Stimulated activated CD4-positive, alpha-beta T cell treated with anti-CD3 and anti-CD28 coated beads, Interleukin-15, amount 100 ng/mL, for 1 hour (primary cell): Measurements from ENCODE around the gene DISC1.
A peak's percentile ranks its signal among the peaks of the same experiment; 100 is the strongest.

ENCODE experiments used
- DNase-seq, 2 donors: peaks; one replicate each; pipeline ENCODE4 v3.0.0-alpha.2; 2020; ENCODE audit warnings: low read depth in 1 of 2, low spot score in 1 of 2

Gene DISC1

GRCh38 chr1:231921646-231922345 lies 295.2 kb downstream of the DISC1 start:
- no peak for DNase-seq

- DNase-seq: no peak
Measured at GRCh38 chr1:231923491-231924041, 297.0 kb downstream of the DISC1 start.

- no peak for DNase-seq
Measured at GRCh38 chr1:231924180-231924579, 297.6 kb downstream of the DISC1 start.

GRCh38 chr1:231925864-231926263 lies 299.3 kb downstream of the DISC1 start:
- DNase-seq: no peak

DNA sequence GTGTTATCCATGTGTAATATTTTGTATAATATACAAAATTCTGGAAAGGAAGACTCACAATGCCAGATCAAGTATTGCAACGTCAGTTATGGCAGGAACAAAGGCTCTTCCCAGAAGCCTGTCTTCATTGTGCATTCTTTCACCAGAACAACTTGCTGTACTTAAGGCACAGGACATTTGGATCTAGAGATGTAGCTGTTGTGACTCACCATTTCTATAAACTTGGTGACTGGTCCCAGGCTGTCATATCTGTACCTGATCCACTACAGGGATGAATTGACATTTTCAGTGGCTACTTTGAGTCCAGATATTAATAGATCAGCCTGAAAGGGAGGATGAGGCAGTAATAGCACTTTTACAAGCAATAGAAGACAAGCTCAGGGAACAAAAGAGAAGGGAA lies 299.8 kb downstream of the DISC1 start:
- no peak for DNase-seq

- DNase-seq: no peak
Measured at GRCh38 chr1:231926933-231927332, 300.3 kb downstream of the DISC1 start.

- no peak for DNase-seq
Measured at GRCh38 chr1:231927431-231927830, 300.8 kb downstream of the DISC1 start.

DNA sequence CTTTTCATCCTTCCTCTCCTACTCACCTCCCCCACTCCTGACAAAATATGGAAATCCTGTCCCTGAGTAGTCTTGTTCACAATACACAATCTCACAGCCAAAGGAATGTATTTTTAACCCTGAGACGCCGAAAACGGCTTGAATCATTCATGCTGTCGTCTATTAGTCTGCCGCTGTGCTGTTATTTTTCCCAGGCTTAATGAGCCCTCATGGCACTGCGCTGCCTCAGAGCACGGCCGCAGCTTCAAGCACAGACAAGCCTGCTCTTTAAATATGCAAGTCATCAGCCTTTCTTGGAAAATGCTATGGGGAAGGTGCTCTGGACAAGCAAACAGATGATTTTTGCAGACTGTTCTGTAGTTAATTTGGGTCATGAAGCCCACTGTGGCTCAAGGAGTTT lies 302.7 kb downstream of the DISC1 start:
- DNase-seq: no peak

DNA sequence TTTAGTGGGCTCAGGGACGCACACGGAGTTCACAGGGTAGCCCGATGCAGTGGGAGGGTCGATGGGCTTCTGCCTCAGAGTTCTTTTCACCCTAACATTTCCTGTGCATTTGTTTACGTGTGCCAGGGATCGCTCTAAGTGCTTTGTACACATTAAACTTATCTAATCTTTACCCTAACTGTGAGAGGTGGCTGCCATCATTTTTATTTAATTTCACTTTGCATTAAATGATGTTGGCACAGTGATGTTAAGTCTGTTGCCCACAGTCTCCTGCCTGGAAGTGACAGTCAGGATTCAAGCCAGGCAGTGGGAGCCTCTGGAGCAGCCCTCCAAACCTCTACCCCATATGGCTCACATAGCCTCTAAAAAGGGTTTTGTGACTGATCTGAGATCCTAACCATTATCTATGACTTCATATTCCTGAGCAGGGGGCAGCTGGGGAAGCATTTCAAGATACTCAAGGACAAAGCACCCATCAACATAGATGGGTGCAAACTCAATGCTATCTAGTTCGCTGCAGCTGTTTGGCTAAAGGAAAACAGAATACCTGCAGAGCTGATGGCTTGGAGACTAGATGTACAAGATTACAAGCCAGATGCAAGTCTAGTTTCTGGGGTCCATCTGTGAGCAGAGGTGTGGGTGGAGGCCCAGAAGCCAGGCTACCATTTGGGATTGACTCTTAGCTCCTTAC lies 303.8 kb downstream of the DISC1 start:
- no peak for DNase-seq

DNA sequence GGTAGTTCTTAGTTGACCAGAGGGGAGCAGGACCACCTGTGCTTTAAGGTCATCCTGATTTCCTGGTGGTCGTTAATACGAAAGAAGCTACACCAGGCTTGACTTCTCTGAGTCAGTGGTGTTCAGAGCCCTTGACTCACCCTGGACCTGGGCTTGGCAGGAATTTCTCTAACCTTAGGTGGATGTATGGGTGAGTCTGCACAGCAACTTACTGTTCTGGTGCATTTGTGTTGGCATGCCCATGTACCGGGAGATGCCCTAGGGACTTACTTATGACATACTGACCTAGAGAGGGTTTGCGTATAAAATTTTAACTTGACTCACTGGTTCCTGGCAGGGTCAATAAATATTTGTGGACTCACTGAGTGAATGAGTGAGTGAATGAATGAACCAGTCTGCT lies 304.6 kb downstream of the DISC1 start:
- no peak for DNase-seq

DNA sequence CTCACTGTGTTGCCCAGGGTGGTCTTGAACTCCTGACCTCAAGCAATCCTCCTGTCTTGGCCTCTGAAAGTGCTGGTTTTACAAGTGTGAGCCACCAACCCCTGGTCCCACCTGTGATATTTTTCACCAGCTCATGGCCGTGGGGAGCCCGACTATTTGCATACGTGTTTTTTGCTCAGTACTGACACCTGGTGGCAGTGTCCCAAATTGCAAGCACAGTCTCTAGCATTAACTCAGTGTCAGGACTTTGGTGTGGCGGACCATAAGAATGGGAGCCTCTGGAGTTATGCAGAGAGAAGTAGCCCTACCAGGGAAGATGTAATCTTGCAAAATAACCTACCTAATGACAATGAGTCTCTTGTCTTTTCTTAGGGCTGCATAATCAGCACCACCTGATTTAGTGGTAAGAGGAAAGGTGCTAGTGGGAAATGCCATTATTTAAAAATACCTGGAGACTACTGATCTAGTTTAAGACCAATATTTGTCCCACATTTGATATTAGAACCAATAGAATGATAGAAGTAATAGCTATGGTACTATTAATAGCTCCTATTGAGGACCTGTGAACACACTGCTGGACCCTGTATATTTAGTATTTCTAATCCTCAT lies 305.4 kb downstream of the DISC1 start:
- peak in 1 of 2 donors; percentile 7 for DNase-seq

- DNase-seq: no peak
Measured at GRCh38 chr1:231933711-231934626, 307.4 kb downstream of the DISC1 start.

GRCh38 chr1:231934797-231935196 lies 308.2 kb downstream of the DISC1 start:
- DNase-seq: no peak

GRCh38 chr1:231935856-231936255 lies 309.3 kb downstream of the DISC1 start:
- DNase-seq: no peak

DNA sequence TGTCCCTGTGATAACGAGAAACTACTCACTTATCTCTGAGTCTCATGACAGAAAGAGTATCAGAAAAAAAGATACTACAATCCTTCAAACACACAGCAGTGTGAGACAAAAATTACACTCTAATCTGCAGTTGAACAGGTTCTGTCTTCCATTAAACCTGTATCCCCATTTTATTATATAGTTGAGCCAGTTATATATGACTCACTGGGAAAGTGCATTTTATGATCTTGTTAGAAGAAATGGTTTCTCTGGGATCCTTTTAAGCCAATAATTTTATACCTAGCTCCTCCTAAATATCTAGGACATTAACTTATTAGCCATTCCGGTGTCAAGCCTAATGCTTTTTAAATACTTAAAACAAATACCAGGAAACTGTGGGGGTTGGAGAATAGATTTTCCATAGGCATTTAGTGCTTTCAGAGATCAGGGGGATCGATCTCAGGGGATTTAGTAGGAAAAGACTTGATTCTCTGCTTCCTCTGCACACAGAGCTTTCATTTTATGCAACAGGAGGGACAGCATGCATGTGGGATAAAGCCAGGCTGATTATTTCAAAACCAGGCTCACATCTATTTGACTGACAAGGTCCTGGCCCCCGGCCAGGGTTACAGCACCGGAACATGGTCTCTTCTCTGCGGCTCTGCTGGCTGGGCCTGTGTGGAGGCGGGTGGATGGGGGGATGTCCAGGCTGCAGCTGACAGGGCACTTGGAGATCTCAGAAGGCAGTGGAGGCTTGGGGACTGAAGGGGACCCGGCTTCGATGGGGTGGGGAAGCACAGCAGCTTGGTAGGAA lies 310.6 kb downstream of the DISC1 start:
- DNase-seq: no peak

DNA sequence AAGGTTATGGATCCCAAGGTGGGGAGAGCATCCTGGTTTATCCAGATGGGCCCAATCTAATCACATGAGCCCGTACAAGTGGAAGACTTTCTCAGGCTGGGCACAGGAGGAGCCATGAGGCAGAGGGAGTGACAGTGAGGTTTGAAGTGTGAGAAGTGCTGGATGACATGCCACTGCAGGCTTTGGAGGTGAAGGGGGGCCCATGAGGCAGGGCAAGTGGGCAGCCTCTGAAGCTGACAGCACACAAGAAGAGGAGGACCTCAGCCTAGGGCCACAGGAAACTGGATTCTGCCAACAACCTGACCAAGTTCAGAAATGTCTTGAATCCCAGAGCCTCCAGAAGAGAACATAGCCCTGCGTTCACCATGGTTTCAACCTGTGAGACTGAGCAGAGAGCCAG lies 311.6 kb downstream of the DISC1 start:
- no peak for DNase-seq

GRCh38 chr1:231938711-231939110 lies 312.1 kb downstream of the DISC1 start:
- DNase-seq: no peak

DNA sequence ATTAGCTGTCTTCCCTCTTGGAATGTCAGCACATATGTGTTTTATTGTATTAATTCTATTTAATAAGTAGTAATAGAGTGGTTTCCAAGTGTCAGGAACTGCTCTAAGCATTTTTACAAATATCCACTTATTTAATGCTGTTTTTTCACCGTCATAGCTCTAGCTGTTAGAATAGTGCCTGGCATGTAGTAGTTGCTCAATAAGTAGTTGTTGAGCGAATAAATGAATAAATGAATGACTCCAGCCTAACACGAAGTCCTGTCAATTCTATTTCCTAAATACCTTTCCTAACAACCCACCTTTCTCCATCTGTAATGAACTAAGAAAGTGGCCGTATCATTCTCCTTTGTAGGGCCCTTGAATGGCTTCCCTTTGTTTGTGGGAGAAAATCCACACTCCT lies 312.5 kb downstream of the DISC1 start:
- DNase-seq: no peak

DNA sequence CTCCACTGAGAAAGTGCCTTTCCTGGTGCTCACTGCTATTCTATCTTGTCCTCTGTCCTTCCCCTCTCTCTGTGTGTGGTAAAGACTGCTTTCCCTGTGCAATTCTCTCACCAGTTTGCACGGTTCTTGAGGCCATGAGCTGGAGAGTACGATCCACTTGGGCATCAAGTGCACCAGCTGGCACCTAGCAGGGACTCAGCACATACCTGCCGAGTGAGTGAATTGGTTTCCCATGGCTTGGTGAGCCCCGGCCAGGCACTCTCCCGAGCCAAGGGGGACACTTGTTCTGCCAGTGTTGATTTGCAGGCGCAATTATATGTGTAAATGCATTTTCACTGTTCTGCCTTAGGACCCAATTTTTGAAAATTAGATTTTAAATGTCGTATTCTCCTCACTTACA lies 313.5 kb downstream of the DISC1 start:
- no peak for DNase-seq

DNA sequence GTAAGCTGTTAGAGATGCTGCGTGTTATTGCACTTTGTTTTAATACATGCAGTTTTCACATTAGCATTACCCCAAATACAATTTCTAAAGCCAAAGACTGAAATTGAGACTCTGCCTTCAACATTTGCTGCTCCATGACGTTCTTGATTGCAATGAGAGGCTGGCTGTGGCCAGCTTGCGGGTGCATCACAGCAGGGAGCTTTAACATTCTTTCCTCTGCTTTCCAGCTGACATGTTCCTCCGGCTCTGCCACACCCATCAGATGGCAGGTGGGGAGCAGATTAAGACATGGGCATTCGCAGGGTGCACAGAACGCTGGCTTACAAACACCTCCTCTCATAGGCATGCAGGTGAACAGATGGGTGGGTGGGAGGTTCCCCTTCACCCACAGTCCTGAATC lies 314.1 kb downstream of the DISC1 start:
- DNase-seq: no peak
